IMR-90 (cell line): ENCODE data around the gene GAS7. TPM values are rescaled to one million over a fixed set of nuclear protein-coding genes. Genes with fewer than 3 reads are reported as not detected.

Source experiments
- ATAC-seq: fragments of 200-7000 bp; cut with Tn5 transposase; 2 replicates; pipeline ENCODE4 v1.9.1; 2020; ENCODE audit warnings: low read depth, mild to moderate bottlenecking, moderate library complexity
- BruUV-seq: library from RNA; stranded (reverse); fragments of 400-500 nt; replicated peaks from 2 replicates; lab custom pipeline; 2021; lab: Mats Ljungman, UMichigan
- CTCF ChIA-PET: fragments of 300-600 bp; formaldehyde crosslinking; extraction: SDS; loops from one replicate; lab custom pipeline; 2021; ENCODE audit warnings: antibody characterized with exemption; lab: Yijun Ruan, JAX
- POLR2A ChIA-PET: fragments of 300-600 bp; sonication (Branson Sonifier 250); formaldehyde crosslinking; loops from one replicate; lab custom pipeline; 2022; ENCODE audit warnings: antibody characterized with exemption; ENCODE audit not compliant: unreplicated experiment; lab: Charles Lee
- DNase-seq: peaks from one replicate; pipeline ENCODE4 v3.0.0; 2013
- H2AFZ ChIP-seq: replicated peaks from 2 replicates; pipeline ENCODE3; 2013; ENCODE audit warnings: low read length, mild to moderate bottlenecking; ENCODE audit not compliant: poor library complexity
- H2AK5ac ChIP-seq: 2 replicates; pipeline ENCODE4 v1.6.1; 2013; ENCODE audit warnings: low read depth, low read length, inconsistent platforms
- H2AK9ac ChIP-seq: replicated peaks from 2 replicates; pipeline ENCODE3; 2013; ENCODE audit warnings: mild to moderate bottlenecking, low read depth, low read length, moderate library complexity; ENCODE audit not compliant: poor library complexity
- H2BK120ac ChIP-seq: 2 replicates; pipeline ENCODE4 v1.6.1; 2013; ENCODE audit warnings: low read depth, low read length, inconsistent platforms
- H2BK15ac ChIP-seq: 3 replicates; pipeline ENCODE4 v1.6.1; 2013; ENCODE audit warnings: low read depth, low read length, inconsistent platforms
- H2BK20ac ChIP-seq: 2 replicates; pipeline ENCODE4 v1.6.1; 2013; ENCODE audit warnings: low read depth, mild to moderate bottlenecking, inconsistent platforms, low read length, moderate library complexity
- H2BK5ac ChIP-seq: 2 replicates; pipeline ENCODE4 v1.6.1; 2013; ENCODE audit warnings: mild to moderate bottlenecking, low read depth, low read length, inconsistent platforms; ENCODE audit not compliant: poor library complexity, severe bottlenecking
- H3K14ac ChIP-seq: replicated peaks from 2 replicates; pipeline ENCODE4 v1.6.1; 2013; ENCODE audit warnings: low read depth, low read length, inconsistent platforms
- H3K18ac ChIP-seq: 2 replicates; pipeline ENCODE4 v1.6.1; 2013; ENCODE audit warnings: low read depth, low read length, control low read depth
- H3K23ac ChIP-seq: 2 replicates; pipeline ENCODE4 v1.6.1; 2013; ENCODE audit warnings: low read depth, low read length, inconsistent platforms
- H3K27ac ChIP-seq: 2 replicates; pipeline ENCODE4 v1.5.1; 2013; ENCODE audit warnings: mild to moderate bottlenecking, control low read depth, low read length; ENCODE audit not compliant: insufficient read depth
- H3K27me3 ChIP-seq: 2 replicates; pipeline ENCODE4 v1.6.1; 2013; ENCODE audit warnings: low read length; ENCODE audit not compliant: control insufficient read depth, insufficient read depth
- H3K36me3 ChIP-seq: 2 replicates; pipeline ENCODE4 v1.6.1; 2013; ENCODE audit warnings: low read length, mixed read lengths; ENCODE audit not compliant: control insufficient read depth, insufficient read depth
- H3K4ac ChIP-seq: 2 replicates; pipeline ENCODE4 v1.6.1; 2013; ENCODE audit warnings: low read depth, low read length, inconsistent platforms
- H3K4me1 ChIP-seq: 2 replicates; pipeline ENCODE4 v1.6.1; 2013; ENCODE audit warnings: low read length, mixed read lengths; ENCODE audit not compliant: control insufficient read depth, insufficient read depth
- H3K4me2 ChIP-seq: 2 replicates; pipeline ENCODE4 v1.6.1; 2013; ENCODE audit warnings: low read depth, mild to moderate bottlenecking, control low read depth, low read length, moderate library complexity
- H3K4me3 ChIP-seq: 2 replicates; pipeline ENCODE4 v1.5.1; 2013; ENCODE audit warnings: low read depth, mild to moderate bottlenecking, control low read depth, low read length, moderate library complexity; ENCODE audit not compliant: insufficient read depth
- H3K56ac ChIP-seq: 2 replicates; pipeline ENCODE4 v1.6.1; 2013; ENCODE audit warnings: low read length, inconsistent platforms; ENCODE audit not compliant: insufficient read depth; ENCODE audit errors: extremely low read depth
- H3K79me1 ChIP-seq, 2 experiments: 2 replicates each; pipeline ENCODE4 v1.6.1; 2013; ENCODE audit warnings: low read length in 2 of 2, inconsistent platforms in 1 of 2, low read depth in 1 of 2
- H3K9ac ChIP-seq: 2 replicates; pipeline ENCODE4 v1.6.1; 2013; ENCODE audit warnings: low read depth, low read length, control low read depth
- H3K9me1 ChIP-seq: 2 replicates; pipeline ENCODE4 v1.6.1; 2013; ENCODE audit warnings: low read length, inconsistent platforms; ENCODE audit not compliant: insufficient read depth
- H3K9me3 ChIP-seq: 2 replicates; pipeline ENCODE4 v1.6.1; 2013; ENCODE audit warnings: low read length; ENCODE audit not compliant: control insufficient read depth, insufficient read depth
- H4K20me1 ChIP-seq: 2 replicates; pipeline ENCODE4 v1.6.1; 2013; ENCODE audit warnings: low read length, inconsistent platforms; ENCODE audit not compliant: insufficient read depth
- H4K5ac ChIP-seq: 2 replicates; pipeline ENCODE4 v1.6.1; 2013; ENCODE audit warnings: mild to moderate bottlenecking, low read depth, low read length, control low read depth
- H4K8ac ChIP-seq, 2 experiments: 2 replicates each; pipeline ENCODE4 v1.6.1; 2013; ENCODE audit warnings: low read depth in 2 of 2, low read length in 2 of 2, control low read depth in 1 of 2, inconsistent platforms in 1 of 2
- H4K91ac ChIP-seq: 2 replicates; pipeline ENCODE4 v1.6.1; 2013; ENCODE audit warnings: low read depth, low read length, inconsistent platforms; ENCODE audit not compliant: insufficient read depth
- NFE2L2 ChIP-seq: fragments of 150-350 bp; IDR thresholded peaks from 2 replicates; pipeline ENCODE4 v1.6.1; 2016; ENCODE audit warnings: low read depth, mild to moderate bottlenecking, low read length
- RFX5 ChIP-seq: IDR thresholded peaks from 2 replicates; pipeline ENCODE4 v1.8.0; 2012; ENCODE audit warnings: low read depth, mild to moderate bottlenecking, low read length, moderate library complexity
- SMC3 ChIP-seq: fragments of 150-350 bp; IDR thresholded peaks from 2 replicates; pipeline ENCODE4 v1.6.1; 2016; ENCODE audit warnings: low read depth, mild to moderate bottlenecking, antibody characterized with exemption, low read length, moderate library complexity
- WGBS, 2 experiments: methylation state at CpG; one replicate each; pipeline versions ENCODE4 v1.1.5 to v1.1.7; 2013; ENCODE audit warnings: missing lambda C conversion rate in 2 of 2; ENCODE audit not compliant: insufficient read length in 1 of 2; ENCODE audit errors: extremely low coverage in 2 of 2; 5-methylcytosine and 5-hydroxymethylcytosine counted together
- dilution Hi-C: fragments of 300-500 bp; cut with HindIII; formaldehyde crosslinking; loops from one replicate; pipeline ENCODE4 v1.14.3; 2018; ENCODE audit warnings: low sequenced_read_pairs; ENCODE audit not compliant: unreplicated experiment
- in situ Hi-C: fragments of 300-500 bp; cut with MboI; formaldehyde crosslinking; loops from 3 replicates; pipeline ENCODE4 v1.14.3; 2019; ENCODE audit warnings: low sequenced_read_pairs, inconsistent platforms, mixed read lengths
- intact Hi-C: fragments of 100-400 bp; cut with micrococcal nuclease; formaldehyde crosslinking; loops from 2 replicates; pipeline ENCODE4 v1.10.0; 2022
- polyA plus RNA-seq, 3 experiments: library from polyadenylated mRNA; depleted of rRNA; stranded (reverse); fragments of >200 nt; gene quantifications; 2 replicates each; pipeline ENCODE4 v1.2.3, GENCODE V29; 2012; ENCODE audit warnings: low replicate concordance in 1 of 3
- total RNA-seq: library from RNA; depleted of rRNA; stranded (reverse); fragments of >200 nt; gene quantifications from 2 replicates; pipeline ENCODE4 v1.2.3, GENCODE V29; 2012

GAS7 gene
- total and polyA plus RNA-seq, 2 of the 4 experiments (the other 2 are of a cell fraction) = 4.6 to 5.0 TPM

DNA sequence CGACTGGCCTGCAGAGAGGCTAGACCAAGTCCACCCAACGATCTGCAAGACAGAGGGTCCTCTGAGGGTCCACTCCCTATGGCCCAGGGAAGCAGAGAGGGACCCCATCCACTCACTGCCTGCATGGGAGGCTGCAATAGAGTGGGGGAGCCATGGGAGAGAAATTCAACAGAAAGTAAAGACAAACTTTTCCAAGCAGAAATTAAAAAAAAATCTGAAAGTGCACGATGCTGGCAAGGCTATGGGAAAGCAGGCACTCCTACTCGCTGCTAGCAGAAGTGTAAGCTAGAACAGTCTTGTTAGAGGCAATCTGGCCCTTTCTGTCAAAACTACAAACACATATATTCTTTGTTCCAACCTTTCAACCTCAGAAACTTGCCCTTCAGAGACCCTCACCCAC lies 85.4 kb downstream of the GAS7 start:
- dilution Hi-C loops (no loop called here), intact Hi-C loops (no loop called here), in situ Hi-C loops (no loop called here)
- Histone ChIP-seq H2BK5ac (no peak overlapping the region), H3K36me3 (no peaks in the 10 kb centered on the region), H4K5ac (no peak overlapping the region; the same call in 1 of the 2 replicates), H3K18ac (no peak overlapping the region), H3K4ac (no peak overlapping the region), H3K23ac (no peak overlapping the region), H3K79me1 (peaks cover 0 to 4% of the 10 kb centered on the region in 2 experiments; a peak in 1 of 4 replicates), H2BK120ac (no peak overlapping the region), H4K91ac (no peak overlapping the region; the same call in 1 of the 2 replicates), H3K4me1 (peaks cover 19% of the 10 kb centered on the region), H4K20me1 (no peaks in the 10 kb centered on the region), H2AFZ (no peak overlapping the region), H3K9me3 (no peaks in the 10 kb centered on the region; the same call in 1 of the 2 replicates), H2BK15ac (no peak overlapping the region), H3K27ac (no peak overlapping the region), H3K14ac (no peak overlapping the region), H3K4me3 (no peak overlapping the region), H3K56ac (no peak overlapping the region), H3K9me1 (peaks cover 8% of the 10 kb centered on the region), H3K4me2 (no peak overlapping the region), H3K9ac (no peak overlapping the region), H2AK5ac (peak overlapping the region; percentile 64; the same call in 1 of the 2 replicates), H3K27me3 (no peaks in the 10 kb centered on the region), H4K8ac (no peak overlapping the region), H2BK20ac (no peak overlapping the region), H2AK9ac (no peak overlapping the region)
- TF ChIP-seq SMC3 = no peak
- no peak for TF ChIP-seq NFE2L2
- no peak for TF ChIP-seq RFX5
- ChIA-PET POLR2A (no interaction called here), CTCF (no interaction called here)
- BruUV-seq = no TSS peak
- ATAC-seq = no peak
- no peak for DNase-seq
- no CpG with 5 or more reads among the region's 4 CpGs for WGBS, 2 experiments
